ENCODE data around the gene DNASE2B.

DNA sequence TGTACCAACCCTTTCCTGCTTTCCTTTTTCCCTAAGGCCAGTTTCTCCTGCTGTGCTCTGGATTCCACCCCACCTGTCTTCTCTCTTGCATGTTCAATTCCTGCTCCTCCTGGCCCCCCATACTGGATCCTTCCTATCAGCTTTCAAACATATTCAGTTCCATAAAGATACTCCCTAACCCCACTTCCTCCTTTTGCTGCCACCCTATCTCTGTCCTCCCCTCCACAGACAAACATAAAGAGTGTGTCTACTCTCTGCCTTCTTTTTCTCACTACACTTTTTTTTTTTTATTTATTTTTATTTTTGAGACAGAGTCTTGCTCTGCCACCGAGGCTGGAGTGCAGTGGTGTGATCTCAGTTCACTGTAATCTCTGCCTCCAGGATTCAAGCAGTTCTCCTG is 63.8 kb downstream of the DNASE2B start:
- TF ChIP-seq, protein P1, sequence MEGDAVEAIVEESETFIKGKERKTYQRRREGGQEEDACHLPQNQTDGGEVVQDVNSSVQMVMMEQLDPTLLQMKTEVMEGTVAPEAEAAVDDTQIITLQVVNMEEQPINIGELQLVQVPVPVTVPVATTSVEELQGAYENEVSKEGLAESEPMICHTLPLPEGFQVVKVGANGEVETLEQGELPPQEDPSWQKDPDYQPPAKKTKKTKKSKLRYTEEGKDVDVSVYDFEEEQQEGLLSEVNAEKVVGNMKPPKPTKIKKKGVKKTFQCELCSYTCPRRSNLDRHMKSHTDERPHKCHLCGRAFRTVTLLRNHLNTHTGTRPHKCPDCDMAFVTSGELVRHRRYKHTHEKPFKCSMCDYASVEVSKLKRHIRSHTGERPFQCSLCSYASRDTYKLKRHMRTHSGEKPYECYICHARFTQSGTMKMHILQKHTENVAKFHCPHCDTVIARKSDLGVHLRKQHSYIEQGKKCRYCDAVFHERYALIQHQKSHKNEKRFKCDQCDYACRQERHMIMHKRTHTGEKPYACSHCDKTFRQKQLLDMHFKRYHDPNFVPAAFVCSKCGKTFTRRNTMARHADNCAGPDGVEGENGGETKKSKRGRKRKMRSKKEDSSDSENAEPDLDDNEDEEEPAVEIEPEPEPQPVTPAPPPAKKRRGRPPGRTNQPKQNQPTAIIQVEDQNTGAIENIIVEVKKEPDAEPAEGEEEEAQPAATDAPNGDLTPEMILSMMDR (IDR thresholded peaks at IDR 0.05): no peak
- TF ChIP-seq POLR2AphosphoS5 (IDR thresholded peaks at IDR 0.05) (no peak), EP300 (IDR thresholded peaks at IDR 0.05; ENCODE audit: low read depth) (no peak)
